Gastrocnemius medialis (tissue), 4 donors: ENCODE measurements around the gene CLDN22.

Source experiments
- POLR2A ChIP-seq, 2 donors: fragments of 450-650 bp; IDR thresholded peaks; one replicate each; pipeline ENCODE4 v1.6.1; 2017; ENCODE audit warnings: antibody characterized with exemption in 2 of 2, mild to moderate bottlenecking in 2 of 2, moderate library complexity in 2 of 2
- TF ChIP-seq, protein P1 (sequence below), 5 experiments: fragments of 450-650 bp in 3 of 5; fragments of 200-600 bp in 2 of 5; sonication (generic) in 2 of 5; IDR thresholded peaks in 4 of 5; conservative IDR thresholded peaks in 1 of 5; 1 replicate in 4 of 5; 2 replicates in 1 of 5; pipeline ENCODE4 v1.5.1; 2016 to 2019; ENCODE audit warnings: antibody characterized with exemption in 5 of 5, mild to moderate bottlenecking in 3 of 5, moderate library complexity in 3 of 5

- TF ChIP-seq, protein P1, sequence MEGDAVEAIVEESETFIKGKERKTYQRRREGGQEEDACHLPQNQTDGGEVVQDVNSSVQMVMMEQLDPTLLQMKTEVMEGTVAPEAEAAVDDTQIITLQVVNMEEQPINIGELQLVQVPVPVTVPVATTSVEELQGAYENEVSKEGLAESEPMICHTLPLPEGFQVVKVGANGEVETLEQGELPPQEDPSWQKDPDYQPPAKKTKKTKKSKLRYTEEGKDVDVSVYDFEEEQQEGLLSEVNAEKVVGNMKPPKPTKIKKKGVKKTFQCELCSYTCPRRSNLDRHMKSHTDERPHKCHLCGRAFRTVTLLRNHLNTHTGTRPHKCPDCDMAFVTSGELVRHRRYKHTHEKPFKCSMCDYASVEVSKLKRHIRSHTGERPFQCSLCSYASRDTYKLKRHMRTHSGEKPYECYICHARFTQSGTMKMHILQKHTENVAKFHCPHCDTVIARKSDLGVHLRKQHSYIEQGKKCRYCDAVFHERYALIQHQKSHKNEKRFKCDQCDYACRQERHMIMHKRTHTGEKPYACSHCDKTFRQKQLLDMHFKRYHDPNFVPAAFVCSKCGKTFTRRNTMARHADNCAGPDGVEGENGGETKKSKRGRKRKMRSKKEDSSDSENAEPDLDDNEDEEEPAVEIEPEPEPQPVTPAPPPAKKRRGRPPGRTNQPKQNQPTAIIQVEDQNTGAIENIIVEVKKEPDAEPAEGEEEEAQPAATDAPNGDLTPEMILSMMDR (IDR thresholded peaks at IDR 0.05 in 4 of 5, conservative IDR thresholded peaks at IDR 0.05 in 1 of 5) = no peak
- no peak for TF ChIP-seq POLR2A (IDR thresholded peaks at IDR 0.05)
Observed at GRCh38 chr4:183345261-183345660, 25.2 kb upstream of the CLDN22 start.
